Stimulated activated CD8-positive, alpha-beta memory T cell treated with anti-CD3 and anti-CD28 coated beads, Interleukin-12 subunit alpha, Interleukin-12 subunit beta, amount 100 ng/mL, for 24 hours (primary cell): ENCODE measurements around the gene CLDN1.

ENCODE experiments used
- DNase-seq: peaks from one replicate; pipeline ENCODE4 v3.0.0-alpha.2; 2020; ENCODE audit errors: extremely low read depth

The CLDN1 gene, protein sequence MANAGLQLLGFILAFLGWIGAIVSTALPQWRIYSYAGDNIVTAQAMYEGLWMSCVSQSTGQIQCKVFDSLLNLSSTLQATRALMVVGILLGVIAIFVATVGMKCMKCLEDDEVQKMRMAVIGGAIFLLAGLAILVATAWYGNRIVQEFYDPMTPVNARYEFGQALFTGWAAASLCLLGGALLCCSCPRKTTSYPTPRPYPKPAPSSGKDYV

DNA sequence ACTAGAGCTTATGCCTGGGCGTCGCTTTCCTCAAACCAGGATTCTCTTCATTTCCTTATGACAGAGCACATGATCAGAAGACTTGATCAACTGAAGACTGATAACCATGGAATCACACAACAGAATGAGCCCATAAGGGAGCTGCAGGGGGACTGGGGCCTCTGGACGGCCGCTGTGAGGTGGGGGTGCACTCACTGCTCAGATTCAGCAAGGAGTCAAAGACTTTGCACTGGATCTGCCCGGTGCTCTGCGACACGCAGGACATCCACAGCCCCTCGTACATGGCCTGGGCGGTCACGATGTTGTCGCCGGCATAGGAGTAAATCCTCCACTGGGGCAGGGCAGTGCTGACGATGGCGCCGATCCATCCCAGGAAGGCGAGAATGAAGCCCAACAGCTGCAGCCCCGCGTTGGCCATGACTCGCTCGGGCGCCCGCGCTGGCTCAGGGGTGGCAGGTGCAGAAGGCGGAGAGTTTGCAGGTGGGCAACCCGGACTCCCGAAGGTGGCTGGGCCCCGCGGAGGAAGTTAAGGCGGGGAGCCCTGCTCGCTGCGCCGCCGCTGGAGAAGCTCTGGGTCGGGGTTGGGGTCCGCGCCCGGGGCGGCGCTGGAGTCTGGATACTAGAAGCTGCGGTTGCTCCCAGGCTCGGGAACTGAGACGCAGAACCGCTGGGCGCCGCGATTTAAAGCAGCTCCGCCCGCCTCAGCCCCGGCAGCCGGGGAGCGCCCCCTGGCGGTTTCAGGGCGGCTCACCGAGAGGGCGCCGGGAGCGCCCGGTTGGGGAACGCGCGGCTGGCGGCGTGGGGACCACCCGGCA is at the start of gene CLDN1:
CLDN1 (minus strand) TSS at position 658 of the 815 bp plus-strand sequence; CDS start at position 418, 240 bp downstream.
- peak; percentile 28 for DNase-seq

DNA sequence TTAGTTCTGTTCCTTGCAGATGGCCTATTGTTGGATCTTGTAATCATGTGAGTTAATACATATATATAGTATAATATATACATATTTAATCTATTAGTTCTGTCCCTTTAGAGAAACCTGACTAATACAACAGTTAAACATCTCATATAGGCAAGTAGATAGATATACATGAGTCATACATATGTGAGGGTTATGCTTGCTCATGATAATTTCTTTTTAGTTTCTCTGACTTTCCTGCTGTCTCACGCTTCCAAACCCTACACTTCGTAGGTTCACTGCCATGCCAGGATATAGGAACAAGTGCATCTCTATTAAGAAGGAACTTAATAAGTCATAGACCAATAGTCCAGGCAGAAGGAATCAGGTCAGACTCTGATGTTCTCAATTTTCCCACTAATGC is 48.9 kb upstream of the CLDN1 start:
- DNase-seq, result no peak

GRCh38 chr3:190370369-190370768 is 48.1 kb upstream of the CLDN1 start:
- no peak for DNase-seq

- no peak for DNase-seq
Observed at GRCh38 chr3:190369668-190370295, 47.5 kb upstream of the CLDN1 start.

DNA sequence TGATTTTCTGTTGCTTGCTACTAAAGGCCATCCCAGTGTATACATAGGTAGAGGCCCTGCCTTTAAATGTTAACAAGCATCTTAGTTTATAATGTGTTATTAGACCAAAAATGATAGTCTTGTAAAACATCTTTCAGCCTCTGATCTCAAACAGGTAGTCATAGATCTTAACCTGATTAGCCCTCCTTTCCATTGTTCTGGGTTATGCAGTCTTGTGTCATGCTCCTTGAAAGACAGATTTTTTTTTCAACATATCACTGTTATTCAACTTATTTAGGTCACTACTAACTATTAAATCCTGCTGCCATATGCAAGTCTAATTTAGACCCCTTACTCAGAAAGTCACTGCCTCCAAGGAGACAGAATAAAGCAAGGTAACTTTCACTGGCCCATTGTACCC is 46.6 kb upstream of the CLDN1 start:
- DNase-seq, result no peak

- DNase-seq, result no peak
Observed at GRCh38 chr3:190366133-190366532, 43.9 kb upstream of the CLDN1 start.

DNA sequence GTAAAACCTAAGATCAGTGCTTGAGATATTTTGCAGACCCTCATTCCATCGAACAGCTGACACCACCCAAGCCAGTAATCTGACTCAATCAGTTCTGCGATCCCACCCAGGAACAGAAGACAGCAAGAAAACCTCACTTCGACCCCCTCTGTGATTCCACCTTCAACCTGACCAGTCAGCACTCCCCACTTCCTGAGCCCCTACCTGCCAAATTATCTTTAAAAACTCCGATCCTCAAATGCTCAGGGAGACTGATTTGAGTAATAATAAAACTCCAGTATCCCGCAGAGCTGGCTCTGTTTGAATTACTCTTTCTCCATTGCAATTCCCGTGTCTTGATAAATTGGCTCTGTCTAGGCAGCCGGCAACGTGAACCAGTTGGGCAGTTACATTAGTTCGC is 40.0 kb upstream of the CLDN1 start:
- DNase-seq, result no peak

DNA sequence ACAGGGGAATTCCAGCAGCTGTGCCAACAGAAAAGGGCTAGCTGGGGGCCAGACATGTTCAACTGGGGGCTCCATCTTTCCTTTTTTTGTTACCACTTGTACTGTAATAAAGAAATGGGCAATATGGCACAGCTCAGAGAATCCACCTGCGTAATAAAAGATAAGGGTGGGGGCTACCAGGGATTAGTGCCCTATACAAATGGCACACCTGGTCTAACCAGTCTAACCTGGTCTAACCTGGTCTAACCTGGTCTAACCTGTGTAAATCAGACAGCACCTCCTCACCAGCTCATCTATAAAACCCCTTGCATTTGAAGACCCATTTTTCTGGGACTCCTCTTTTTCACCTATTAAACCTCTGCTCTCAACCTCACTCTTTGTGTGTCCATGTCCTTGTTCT is 39.5 kb upstream of the CLDN1 start:
- no peak for DNase-seq

- no peak for DNase-seq
Observed at GRCh38 chr3:190360228-190360627, 38.0 kb upstream of the CLDN1 start.

DNA sequence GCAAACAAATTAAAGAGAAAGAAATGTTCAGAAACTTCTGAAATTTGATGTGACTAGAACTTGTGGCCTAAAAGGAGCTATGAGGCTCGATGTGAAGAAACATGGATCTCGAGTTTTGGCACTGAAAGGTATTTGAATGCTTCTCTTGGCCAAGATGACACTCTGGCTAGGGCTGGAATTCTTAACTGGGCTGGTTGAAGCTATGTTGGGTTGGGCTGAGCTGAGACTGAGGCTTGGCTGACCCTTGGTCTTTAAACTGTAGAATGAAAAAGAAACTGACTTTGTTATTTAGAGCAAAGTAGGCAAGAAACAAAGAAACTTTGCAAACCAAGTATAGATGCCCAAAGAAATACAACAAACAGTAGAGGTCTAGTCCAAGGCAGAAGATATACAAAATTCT is 37.6 kb upstream of the CLDN1 start:
- no peak for DNase-seq

DNA sequence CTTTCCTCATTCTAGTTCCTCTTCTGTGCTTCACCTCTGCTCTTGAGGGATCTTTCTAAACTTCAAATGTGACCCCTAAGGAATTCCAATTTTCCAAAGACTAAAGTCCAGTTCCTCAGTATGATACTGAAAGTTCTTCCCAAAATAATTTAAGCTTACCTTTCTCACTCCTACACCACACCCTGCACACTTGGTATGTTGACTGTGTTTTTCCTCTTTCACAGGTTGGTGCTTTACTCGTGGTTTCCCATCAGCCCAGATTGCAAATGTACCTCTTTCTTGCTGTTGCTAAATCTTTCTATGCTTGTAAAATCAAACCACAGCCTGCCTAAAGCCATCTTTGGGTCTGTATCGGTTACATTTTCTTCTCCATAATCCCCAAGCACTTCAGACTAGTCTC is 35.2 kb upstream of the CLDN1 start:
- no peak for DNase-seq

DNA sequence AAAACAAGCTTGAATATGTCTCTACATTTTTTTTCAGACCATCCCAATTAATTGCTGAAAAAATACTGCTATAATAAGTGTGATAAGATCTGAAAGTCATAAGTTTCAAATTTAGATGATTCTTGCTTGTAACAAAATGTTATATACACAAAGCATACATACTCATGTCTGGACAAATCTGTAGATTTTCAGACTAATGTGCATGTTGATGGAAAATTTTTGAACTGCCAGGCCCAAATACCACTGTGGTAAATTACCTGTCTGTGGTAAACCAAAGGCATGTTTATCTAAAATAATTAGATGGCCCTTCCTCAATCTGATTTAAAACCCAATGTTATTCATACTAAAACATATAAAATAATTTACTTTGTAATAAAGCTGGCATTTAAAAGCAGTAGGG is 34.0 kb upstream of the CLDN1 start:
- no peak for DNase-seq

GRCh38 chr3:190352861-190353457 is 30.7 kb upstream of the CLDN1 start:
- DNase-seq, result no peak

DNA sequence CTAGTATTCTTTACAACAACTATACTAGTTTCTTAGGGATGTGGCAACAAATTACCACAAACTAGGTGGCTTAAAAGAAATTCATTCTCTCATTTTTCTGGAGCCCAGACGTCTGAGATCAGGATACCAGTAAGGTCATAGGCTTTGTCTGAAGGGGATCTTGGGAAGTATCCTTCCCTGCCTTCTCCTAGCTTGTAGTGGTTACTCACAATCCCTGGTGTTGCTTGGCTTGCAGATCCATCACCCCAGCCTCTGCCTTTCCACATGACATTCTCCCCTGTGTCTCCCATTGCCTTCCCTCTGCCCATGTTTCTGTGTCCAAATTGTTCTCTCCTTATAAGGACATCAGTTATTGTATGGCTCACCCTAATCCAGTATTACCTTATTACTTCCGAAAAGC is 24.3 kb upstream of the CLDN1 start:
- no peak for DNase-seq

DNA sequence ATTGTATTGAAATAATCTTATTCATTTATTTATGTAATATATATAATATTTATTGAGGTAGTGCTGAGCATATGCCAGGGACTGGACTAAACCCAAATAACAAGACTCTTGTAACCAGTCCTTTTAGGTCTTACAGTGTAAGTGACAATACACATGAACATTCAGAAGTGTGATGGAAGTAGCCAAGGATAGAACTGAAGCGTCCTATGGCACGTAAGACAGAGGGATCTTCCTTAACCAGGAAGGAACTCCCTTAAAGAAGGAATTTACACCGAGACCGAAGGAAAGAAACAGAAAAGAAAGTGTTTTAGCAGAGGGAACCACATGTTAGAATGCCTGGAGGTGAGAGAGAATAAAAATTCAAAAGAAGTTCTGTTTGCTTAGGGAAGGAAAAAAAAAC is 23.6 kb upstream of the CLDN1 start:
- DNase-seq, result no peak

- DNase-seq, result no peak
Observed at GRCh38 chr3:190345027-190345821, 23.0 kb upstream of the CLDN1 start.

DNA sequence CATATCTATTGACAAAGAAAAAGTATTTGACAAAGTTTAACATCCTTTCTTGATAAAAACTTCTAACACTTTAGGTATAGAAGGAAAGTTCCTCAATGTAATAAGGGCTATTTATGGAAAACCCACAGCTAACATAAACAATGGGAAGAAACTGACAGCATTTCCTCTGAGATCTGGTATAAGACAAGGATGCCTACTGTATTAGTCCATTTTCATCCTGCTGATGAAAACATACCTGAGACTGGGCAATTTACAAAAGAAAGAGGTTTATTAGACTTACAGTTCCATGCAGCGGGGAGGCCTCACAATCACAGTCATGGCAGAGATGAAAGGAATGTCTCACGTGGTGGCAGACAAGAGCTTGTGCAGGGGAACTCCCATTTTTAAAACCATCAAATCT is 17.8 kb upstream of the CLDN1 start:
- DNase-seq, result no peak

- DNase-seq, result no peak
Observed at GRCh38 chr3:190339130-190339529, 16.9 kb upstream of the CLDN1 start.

- no peak for DNase-seq
Observed at GRCh38 chr3:190338717-190339116, 16.5 kb upstream of the CLDN1 start.

DNA sequence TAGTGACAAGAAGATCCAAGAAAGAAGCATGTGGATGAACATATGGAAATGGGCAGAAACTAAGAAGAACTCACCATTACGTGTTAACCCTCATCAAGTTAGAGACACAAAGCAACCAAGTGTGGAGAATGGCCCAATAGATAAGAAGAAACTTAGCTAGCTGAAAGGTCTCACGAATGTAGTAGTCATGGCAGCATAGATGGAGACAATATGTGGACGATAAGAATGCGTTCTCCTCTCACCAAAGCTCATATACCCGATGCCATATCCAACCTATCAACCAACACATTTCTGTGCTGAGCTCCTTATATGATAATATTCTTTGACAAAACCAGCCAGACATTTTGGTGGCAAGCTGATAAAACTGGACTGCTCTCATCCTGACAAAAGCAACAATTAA is 15.1 kb upstream of the CLDN1 start:
- DNase-seq, result no peak

DNA sequence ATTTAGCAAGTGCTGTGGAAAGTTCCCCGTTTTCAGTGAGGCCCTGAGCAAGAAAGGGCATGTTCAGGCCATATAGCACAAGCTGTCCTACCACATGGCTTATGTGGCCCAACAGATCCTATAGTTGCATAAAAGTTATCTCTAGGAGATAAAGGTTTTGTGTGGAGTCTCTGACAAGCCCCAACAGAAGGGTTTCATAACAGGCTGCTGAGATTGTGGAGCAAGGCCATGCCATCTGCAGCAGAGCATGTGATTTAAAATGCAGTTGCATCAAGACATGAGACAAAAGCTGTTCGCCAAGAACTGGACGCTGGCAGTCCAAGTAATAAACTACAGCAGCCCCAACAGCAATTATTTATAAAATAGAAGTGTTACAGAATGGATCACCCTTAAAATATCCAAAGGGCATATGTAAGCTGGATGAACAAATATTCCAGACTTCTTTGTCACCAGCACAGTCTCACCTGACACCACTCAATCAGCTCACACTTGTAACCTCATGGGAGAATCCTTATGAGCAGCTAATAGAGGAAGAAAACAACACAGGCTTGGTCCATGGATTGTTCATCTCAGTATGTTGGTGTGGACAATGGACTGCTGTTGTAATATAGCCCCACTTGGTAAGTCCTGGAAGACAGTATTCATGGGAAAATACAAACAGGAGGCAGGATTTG is 14.4 kb upstream of the CLDN1 start:
- DNase-seq, result no peak
